ENCODE data around the gene RNU6-9.

The RNU6-9 gene

DNA sequence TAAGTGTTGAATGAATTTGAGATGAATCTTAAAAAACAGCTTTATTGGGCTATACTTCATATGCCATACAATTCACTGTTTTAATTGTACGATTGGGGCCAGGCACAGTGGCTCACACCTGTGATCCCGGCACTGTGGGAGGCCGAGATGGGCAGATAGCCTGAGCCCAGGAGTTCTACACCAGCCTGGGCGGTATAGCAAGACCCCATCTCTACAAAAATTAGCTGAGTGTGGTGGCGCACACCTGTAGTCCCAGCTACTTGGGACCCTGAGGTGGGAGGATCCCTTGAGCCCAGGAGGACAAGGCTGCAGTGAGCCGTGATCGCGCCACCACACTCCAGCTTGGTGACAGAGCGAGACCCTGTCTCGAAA lies 42.9 kb downstream of the RNU6-9 start:
- no peak for DNase-seq (ENCODE audit: low spot score)

DNA sequence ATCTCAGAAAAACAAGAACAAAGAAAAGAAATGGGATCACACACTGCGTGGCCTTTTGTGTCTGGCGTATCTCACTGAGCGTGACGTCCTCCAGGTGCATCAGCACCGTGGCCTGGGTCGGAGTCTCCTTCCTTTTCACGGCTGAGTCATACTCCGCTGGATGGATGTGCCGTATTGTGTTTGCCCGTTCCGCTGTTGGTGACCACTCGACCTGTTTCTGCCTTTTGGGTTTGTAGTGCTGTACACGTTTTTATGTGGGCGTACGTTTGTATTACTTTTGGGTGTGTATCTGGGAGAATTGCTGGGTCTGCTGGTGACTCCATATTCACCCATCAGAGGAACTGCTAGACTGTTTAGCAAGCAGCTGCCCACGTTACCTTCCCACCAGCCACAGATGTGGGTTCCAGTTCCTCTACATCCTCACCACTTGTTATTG lies 44.0 kb downstream of the RNU6-9 start:
- DNase-seq (ENCODE audit: low spot score), result no peak

GRCh38 chr19:938233-938923 lies 45.1 kb downstream of the RNU6-9 start:
- DNase-seq (ENCODE audit: low spot score), result no peak

GRCh38 chr19:939439-939838 lies 46.2 kb downstream of the RNU6-9 start:
- DNase-seq (ENCODE audit: low spot score), result no peak

DNA sequence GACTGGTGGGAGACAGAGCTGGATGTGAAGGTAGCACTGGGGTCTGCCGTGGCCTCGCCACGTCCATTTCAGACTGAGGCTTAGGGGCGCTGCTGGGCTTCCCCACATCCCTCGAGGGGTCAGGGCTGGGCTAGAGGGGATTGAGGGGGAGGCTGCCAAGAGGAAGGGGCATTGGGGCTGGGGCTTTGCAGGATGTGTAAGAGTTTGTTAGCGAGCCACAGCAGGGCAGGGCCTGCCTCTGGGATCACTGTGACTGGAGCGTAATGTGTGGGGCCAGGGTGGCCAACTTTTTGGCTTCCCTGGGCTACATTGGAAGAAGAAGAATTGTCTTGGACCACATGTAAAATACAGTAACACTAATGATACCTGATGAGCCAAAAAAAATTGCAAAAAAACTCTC lies 46.6 kb downstream of the RNU6-9 start:
- no peak for DNase-seq (ENCODE audit: low spot score)

DNA sequence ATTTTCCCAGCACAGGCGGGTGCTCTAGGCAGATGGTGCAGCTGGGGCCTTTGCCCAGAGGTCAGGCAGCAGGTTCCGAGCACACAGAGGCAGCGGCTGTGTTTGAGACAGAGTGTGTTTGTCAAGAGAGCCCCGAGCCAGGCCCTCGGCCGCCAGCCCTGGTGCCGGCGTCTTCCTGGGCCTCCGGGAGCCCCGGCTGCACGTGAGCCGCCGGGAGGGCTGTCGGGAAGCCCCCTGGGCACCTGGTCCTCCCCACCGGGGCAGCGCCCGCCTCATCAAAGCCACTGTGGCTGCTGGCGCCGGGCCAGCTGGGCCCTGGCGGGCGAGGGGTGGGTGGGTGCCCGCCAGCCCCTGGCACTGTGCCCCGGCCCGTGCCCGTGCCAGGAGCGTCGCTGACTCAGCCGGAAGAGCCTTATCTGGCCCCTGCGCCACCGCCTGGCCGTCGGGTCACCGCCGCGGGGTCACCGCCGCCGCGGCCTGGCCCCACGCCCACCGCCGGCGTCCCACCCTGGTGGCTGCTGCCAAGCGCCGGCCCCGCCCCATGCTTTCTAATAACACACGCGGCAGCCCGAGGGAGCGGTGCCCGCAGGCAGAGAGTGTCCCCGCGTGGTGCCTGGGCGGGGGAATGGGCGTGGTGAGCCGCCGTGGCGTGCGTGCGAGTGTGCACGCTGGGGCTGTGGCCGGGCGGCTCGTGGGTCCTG lies 47.5 kb downstream of the RNU6-9 start:
- peak; percentile 48 for DNase-seq (ENCODE audit: low spot score)

GRCh38 chr19:941292-942132 lies 48.2 kb downstream of the RNU6-9 start:
- no peak for DNase-seq (ENCODE audit: low spot score)

DNA sequence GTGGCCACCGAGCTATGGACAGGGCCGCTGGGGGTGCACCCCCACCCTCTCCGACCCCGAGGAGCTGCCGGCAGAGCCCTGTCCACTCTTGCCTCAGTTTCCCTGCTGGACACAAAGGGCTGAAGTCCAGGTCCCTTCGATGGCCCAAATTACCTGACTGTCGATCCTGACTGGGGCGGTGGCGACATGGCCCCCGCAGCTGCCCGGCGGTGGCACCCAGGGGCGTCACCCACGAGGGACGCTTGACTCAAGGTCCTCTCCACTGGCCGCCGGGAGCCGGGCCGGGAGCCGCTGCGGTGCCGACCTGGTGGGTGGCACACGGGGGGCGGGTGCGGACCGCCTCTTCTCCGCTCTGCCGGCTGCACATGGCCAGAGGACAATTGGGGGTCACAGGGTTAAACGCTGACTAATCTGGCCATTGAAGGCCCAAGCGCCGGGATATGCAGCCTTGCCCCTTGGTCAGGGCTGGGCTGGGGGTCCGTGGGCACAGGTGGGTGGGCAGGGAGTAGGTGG lies 48.9 kb downstream of the RNU6-9 start:
- no peak for DNase-seq (ENCODE audit: low spot score)
